ENCODE data around the gene ACBD6.
"Not testable (repeated sequence)": the region's sequence is repeated elsewhere in the genome, so short reads cannot be mapped to it uniquely, and the experiment has no call there.

ACBD6 gene

GRCh38 chr1:180415236-180415848 is 87.0 kb downstream of the ACBD6 start:
- TF ChIP-seq CTCF (IDR thresholded peaks at IDR 0.05; ENCODE audit: low read depth, low read length), result no peak
- no peak for DNase-seq (ENCODE audit: low read depth, low spot score)
- in situ Hi-C loops (cut with HindIII; ENCODE audit: low sequenced_read_pairs), result no loop called here
- H3K4me3 ChIP-seq (ENCODE audit: low read depth, low read length), result no peak overlapping the region

GRCh38 chr1:180412583-180412982 is 89.8 kb downstream of the ACBD6 start:
- H3K4me3 ChIP-seq (ENCODE audit: low read depth, low read length), result no peak overlapping the region
- in situ Hi-C loops (cut with HindIII; ENCODE audit: low sequenced_read_pairs), result no loop called here
- no peak for TF ChIP-seq CTCF (IDR thresholded peaks at IDR 0.05; ENCODE audit: low read depth, low read length)
- no peak for DNase-seq (ENCODE audit: low read depth, low spot score)

GRCh38 chr1:180408128-180408527 is 94.2 kb downstream of the ACBD6 start:
- H3K4me3 ChIP-seq (ENCODE audit: low read depth, low read length); DNase-seq (ENCODE audit: low read depth, low spot score); in situ Hi-C loops (cut with HindIII; ENCODE audit: low sequenced_read_pairs): not testable (repeated sequence)

- no peak for DNase-seq (ENCODE audit: low read depth, low spot score)
Measured at GRCh38 chr1:180407051-180407450, 95.3 kb downstream of the ACBD6 start.

GRCh38 chr1:180402551-180402950 is 99.8 kb downstream of the ACBD6 start:
- TF ChIP-seq CTCF (IDR thresholded peaks at IDR 0.05; ENCODE audit: low read depth, low read length), result no peak
- no peak overlapping the region for H3K4me3 ChIP-seq (ENCODE audit: low read depth, low read length)
- DNase-seq (ENCODE audit: low read depth, low spot score), result no peak
- in situ Hi-C loops (cut with HindIII; ENCODE audit: low sequenced_read_pairs), result no loop called here

More at GRCh38 chr1:180407051-180407450, 95.3 kb downstream of the ACBD6 start:
- TF ChIP-seq CTCF (IDR thresholded peaks at IDR 0.05; ENCODE audit: low read depth, low read length), result no peak
- in situ Hi-C loops (cut with HindIII; ENCODE audit: low sequenced_read_pairs), result no loop called here
- no peak overlapping the region for H3K4me3 ChIP-seq (ENCODE audit: low read depth, low read length)

GRCh38 chr1:180402001-180402400 is 100.4 kb downstream of the ACBD6 start:
- DNase-seq (ENCODE audit: low read depth, low spot score), result no peak
- TF ChIP-seq CTCF (IDR thresholded peaks at IDR 0.05; ENCODE audit: low read depth, low read length), result no peak
- H3K4me3 ChIP-seq (ENCODE audit: low read depth, low read length), result no peak overlapping the region
- in situ Hi-C loops (cut with HindIII; ENCODE audit: low sequenced_read_pairs), result no loop called here

- in situ Hi-C loops (cut with HindIII; ENCODE audit: low sequenced_read_pairs), result no loop called here
- TF ChIP-seq CTCF (IDR thresholded peaks at IDR 0.05; ENCODE audit: low read depth, low read length), result no peak
- no peak overlapping the region for H3K4me3 ChIP-seq (ENCODE audit: low read depth, low read length)
- DNase-seq (ENCODE audit: low read depth, low spot score), result no peak
Measured at GRCh38 chr1:180397175-180397574, 105.2 kb downstream of the ACBD6 start.

All from astrocyte of the spinal cord (primary cell).